GM19023 (cell line): Measurements from ENCODE around the gene PRKD1.

Experiments used
- ATAC-seq: cut with Tn5 transposase; IDR thresholded peaks from one replicate; pipeline ENCODE4 v1.9.1; 2021; ENCODE audit warnings: mild to moderate bottlenecking, moderate library complexity; ENCODE audit not compliant: unreplicated experiment

Gene PRKD1

DNA sequence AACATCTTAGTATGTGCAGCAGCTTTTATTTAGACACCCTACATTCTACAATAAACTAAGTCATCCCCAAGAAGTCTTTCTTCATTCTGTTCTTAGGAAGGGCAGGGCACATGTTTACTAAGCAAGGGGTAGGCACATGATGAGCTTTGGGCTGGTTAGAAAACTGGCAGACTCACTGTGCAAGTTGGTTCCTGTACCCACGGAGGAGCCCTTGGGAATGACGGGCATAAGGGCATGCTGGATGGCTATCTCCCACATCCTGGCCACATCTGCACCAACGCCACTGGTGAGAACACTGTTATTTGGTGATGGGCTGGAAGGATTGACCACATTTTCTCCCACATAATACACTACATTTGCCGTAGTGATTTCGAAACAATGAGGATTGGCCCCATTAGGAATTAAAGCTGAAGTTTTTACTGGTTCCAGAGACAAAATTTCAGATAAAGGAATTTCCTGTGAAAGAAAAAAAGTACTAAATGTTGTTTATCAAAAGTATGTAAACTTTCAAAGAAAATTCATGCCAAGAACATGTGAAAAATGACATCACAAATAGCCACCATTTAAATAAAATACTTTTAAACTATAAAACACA, 297.0 kb downstream of the PRKD1 start:
- ATAC-seq = no peak

DNA sequence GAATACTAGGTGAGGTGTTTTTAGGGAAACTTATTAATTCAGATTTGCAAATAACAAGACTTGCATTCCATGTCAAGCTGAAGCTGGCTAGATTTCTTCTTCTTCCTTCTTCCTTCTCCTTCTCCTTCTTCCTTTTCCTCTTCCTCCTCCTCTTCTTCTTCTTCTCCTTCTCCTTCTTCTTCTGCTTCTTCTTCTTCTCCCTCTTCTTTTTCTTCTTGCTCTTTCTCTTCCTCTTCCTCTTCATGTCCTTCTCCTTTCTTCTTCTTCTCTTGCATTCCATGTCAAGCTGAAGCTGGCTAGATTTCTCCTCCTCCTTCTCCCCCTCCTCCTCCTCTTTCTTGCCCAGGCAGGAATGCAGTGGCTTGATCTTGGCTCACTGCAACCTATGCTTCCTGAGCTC, 297.8 kb downstream of the PRKD1 start:
- ATAC-seq = no peak

DNA sequence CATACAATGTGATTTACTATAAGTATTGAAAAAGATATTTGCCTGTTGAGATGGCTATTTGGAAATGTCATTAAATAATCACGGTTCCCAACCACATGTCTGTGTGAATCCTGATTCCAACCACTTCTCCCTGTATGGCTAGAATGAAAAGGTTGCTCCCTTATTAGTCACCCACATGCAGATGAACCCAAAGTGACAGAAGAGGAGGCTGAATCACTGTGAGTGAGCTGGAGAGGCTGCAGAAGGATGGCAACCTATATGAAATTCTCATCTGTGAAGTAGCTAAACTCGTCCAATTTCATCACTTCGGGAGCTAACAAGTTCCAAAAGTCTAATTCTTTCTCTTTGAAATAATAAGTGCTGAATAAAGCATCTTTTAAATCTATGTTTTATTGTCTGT, 300.5 kb downstream of the PRKD1 start:
- no peak for ATAC-seq

DNA sequence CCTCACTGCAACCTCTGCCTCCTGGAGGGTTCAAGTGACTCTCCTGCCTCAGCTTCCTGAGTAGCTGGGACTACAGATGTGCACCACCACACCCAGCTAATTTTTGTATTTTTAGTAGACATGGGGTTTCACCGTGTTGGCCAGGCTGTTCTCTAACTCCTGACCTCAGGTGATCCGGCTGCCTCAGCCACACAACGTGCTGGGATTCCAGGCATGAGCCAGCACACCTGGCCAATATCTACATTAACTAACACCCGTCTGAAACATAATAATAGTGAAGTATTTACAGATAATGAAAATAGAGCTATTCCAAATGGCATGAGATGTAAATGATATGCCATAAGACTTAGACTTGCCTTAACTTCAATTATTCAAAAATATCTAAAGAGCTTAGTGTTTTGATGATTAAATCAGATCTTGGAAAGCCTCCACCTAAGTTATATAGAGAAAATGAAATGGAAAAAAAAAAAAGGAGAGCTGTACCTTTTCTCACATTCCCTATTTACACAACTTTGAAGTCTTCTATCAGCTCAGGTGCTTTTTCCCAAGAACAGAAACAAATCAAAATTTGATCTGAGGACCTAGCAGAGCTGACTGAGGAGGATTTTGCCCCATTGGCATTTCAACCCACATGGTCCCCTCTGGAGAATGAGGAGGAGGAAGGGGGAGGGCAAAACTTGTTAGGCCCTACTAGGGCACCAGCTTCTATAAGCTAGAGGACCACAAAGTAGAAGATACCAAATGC, 309.2 kb downstream of the PRKD1 start:
- ATAC-seq = no peak

DNA sequence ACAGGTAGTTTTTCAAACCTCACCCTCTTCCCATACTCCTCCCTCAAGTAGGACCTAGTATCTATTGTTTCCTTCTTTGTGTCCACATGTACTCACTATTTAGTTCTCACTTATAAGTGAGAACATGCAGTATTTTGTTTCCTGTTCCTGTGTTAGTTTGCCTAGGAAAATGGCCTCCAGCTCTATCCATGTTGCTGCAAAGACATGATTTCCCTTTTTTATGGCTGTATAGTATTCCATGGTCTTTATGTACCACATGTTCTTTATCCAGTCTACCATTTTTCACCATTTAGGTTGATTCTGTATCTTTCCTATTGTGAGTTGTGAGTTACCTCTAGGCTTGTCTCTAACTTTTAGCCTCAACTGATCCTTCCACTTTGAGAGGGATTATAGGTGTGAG, 310.7 kb downstream of the PRKD1 start:
- no peak for ATAC-seq

DNA sequence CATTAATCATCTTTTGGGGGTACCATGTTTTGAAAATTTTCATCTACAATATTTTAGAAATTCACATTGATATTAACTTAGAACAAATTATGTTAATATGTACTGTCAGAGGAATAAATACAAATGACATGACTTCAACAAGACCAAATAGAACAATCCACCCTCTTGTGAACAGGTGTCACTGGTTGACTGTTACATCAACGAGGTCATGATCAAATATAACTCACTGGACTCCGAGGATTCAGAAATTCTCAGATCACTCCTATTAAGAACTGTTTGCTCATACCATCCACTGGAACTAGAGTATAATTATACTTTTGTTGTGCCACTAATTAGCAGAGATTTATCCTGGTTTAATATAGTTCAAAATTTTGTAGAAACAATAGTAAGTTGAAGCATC, 318.8 kb downstream of the PRKD1 start:
- ATAC-seq = no peak

DNA sequence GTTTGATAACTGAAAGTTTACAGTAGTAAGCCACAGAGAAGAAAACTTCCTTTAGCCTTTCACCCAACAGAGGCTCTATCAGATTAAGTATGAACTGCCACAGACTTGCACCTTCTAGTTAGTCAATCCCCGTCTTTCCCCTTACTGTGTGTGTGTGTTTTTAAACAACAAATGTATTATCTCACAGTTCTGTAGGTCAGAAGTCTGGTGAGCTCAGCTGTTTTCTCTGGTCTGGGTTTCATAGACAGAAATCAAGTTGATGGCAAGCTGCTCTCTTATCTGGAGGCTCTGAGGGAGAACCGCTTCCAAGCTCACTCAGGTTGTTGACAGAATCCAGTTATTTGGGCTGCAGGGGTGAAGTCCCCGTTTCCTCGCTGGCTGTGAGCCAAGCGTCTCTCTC, 320.5 kb downstream of the PRKD1 start:
- no peak for ATAC-seq

DNA sequence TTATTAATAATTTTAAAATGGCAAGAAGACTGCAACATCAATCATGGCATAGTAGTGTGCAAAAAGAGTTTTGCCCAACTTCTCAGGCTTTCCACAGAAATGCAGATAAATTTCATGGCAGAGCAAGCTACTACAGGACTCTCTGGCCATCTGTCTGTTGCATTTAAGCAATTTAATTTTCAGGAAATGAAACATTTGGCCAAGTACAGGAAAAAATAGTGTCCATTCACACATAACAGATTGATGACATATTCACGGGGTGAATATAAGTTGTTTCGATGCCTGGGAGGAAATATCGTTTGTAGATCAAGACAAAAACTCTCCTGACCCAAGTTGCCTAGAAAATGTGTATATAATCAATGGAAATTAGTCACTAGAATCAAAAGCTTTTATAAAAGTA, 324.0 kb downstream of the PRKD1 start:
- no peak for ATAC-seq

DNA sequence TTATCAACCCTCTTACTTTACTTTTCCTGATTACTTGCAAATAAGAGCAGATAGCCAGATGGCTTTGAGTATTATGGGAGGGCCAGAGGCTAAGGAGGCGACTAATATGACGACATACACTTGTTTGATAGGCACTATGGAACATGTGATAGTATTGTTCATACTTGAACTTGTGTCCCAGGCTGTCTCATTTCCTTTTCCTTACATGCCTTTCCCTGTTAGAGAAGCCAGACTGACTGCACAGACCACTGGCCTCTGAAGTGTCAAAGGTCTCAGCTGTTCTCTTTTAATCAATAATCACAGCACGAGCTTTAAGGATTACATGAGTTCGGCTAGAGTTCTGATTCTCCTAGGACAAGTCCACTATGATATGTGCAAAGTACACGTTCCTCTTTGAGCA, 326.0 kb downstream of the PRKD1 start:
- no peak for ATAC-seq

DNA sequence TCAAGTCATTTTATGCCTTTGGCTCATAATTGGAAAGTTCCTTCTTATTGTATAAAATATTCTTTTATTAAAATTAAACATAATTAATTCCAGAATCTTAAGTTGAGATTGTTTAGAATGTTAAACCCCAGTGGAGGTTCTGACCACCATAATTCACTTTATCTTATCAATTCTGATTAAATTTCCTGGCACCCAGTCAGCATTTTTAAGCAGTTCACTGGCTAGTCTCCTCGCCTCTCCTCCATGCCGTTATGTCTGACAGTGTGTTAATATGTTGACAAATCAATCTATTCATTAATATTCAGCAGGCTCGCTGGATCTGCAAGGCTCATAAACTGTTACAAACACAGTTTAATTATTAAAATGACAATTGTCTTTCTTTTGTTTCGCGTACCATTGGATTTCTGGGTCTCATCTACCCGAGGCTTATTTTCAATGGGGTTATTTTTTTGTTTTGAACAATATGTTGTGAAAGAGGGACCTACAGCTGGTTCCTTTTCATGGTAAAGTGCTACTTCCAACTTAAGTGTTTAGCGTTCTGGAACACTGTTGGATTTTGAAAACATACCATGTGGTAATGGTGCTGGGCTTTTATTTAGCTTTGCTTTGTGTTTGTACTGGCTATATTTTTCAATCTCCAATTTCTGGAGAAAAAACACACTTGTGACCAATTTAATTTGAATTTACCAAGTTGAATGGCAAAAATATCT, 339.7 kb downstream of the PRKD1 start:
- ATAC-seq = no peak

DNA sequence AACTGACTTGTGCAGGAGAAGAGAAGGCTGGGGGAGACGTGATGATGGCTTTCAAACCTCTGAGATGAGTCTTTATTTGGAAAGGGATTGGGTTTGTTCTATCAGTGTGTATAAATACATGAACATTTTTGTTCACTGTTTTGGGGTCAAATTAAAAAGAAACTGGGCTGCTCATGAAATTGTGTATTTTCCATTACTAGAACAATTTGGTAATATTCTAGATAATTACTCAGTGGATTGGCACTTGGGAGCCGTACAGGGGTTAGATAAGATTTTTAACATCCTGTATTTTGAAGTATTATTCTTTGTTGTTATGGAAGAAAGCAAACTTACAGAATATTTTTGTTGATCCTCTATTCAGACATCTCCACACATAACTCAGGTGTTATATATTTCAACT, 340.6 kb downstream of the PRKD1 start:
- no peak for ATAC-seq

DNA sequence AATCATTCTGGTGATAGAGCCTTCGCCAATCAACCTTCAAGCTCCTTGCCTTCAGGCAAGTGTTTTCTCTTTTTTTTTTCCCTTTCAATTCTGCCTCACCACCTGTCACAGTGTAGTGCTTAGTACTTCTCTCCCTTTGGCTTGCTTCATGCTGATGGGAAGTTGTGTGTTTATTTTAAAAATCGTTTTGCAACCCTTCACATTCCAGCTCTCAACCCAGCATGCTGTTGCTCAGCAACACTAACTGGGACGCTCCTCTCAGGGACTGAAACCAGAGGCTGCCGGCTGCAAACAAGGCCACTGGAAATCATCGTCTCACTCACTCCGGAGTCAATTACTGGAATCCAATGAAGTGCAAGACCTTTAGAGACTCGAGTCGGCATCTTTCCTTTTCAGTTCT, 342.7 kb downstream of the PRKD1 start:
- ATAC-seq = no peak

DNA sequence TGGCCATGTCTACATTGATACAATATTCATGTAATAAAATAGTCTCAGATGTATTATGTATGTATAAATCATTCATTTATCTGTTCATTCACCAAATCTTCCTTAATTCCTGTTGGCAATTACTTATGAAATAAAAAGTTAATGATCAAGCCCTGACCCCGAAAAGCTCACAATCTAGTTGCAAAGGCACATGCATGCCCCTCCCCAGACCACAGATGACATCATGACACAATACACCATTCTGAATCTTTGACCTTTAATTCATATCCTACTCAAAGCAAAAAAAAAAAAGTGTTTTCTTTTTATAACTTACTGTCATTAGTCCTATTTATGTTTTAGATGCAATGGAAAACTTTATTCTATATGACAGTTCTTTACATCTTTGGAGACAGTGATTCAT, 346.9 kb downstream of the PRKD1 start:
- no peak for ATAC-seq

DNA sequence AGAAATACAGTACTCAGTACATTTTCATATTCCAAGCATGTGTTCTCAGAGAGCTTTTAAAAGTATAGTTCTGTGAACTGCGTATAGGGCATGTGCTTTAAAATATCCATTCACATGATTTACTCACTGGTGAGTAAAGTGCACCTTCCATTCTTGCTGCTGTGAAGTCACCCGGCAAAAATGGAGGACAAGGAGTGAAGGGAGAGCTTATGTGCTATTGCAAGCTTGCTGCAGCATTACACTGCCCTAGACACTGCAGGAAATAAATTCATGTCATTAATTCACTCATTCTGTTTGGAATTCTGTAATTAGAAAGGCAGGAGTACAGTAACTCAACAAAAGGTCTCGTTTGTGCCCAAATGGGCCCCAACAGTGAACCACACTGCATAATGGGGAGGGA, 347.8 kb downstream of the PRKD1 start:
- no peak for ATAC-seq

DNA sequence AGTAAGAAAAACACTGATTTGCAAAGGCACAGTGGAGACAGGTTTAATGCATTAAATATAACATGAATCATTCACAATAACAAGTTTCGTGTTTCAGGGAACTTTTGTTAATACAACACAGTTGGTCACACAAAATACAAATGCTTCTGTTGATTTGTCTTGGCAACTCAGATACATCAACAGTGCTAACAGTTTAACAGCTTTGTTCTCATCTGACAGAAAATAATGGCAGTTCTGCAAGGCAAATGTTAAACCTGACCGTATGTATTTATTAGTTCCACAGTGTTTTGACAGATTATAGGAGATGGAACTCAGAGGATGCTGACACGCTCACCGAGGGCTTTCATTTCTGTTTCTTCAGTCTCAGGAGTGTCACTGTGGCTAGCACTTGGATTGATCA, 350.7 kb downstream of the PRKD1 start:
- no peak for ATAC-seq

DNA sequence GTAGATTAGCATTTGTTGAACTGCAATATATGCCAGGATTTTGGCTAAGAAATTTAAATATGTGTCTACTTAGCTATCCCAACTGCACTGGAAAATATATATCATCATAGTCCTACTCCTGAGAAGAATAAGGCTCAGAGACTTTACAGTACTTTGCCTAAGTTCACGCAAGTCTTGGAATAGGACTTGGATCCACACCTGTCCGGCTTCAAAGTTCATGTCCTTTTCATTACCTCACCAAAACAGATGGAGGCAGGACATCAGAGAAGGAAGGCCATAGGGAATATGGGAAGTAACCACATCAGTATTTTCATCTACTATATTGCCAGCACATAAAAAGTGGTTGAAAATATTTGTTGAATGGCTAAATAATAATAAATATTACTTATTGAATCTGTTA, 358.5 kb downstream of the PRKD1 start:
- ATAC-seq = no peak

DNA sequence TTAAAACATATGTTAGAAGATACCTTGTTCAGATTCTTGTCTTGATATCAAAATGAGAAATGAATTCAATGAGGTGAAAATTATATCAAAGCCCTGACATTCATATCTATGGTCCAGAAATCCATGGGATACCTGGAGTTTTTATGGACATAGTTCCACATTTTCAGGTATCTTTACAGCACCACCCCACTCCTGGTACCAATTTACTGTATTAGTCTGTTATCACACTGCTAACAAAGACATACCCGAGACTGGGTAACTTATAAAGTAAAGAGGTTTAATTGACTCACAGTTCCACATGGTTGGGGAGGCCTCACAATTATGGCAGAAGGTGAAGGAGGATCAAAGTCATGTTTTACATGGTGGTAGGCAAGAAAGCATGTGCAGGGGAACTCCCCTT, 361.5 kb downstream of the PRKD1 start:
- ATAC-seq = no peak

DNA sequence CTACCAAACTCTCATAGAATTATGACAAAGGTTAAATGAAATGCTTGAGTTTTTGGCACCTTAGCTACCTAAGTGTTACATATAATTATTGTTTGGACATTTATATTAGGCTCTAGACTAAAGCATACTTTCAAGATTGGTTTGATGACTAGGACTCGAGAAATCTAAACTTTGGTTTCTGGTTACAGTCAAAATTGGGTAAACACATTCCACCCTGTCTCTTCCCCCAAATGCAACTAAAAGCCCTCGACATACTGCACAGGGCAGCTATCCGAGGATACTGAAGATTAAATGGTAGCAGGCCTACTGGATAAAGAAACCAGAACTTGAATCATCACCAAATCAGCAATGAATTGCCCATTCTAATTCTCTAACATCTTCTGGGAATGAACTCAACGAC, 369.1 kb downstream of the PRKD1 start:
- no peak for ATAC-seq

DNA sequence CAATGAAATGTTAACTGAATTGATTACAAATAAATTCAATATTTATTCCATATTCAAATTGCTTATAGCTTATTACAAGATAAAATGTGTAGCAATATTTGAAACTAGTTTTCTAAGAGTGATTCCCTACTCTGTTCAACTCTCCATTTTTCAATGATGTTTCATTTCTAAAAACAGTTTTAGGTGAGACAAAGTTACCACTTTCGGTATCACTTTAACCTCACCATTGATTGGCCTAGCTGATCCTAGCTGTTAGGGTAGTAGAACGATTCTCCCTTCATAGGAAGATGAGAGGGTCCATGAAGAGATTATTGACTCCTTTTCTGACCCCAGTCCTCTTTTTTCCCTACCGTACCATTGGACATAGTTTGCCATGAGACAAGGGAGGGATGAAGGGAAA, 373.3 kb downstream of the PRKD1 start:
- ATAC-seq = no peak

DNA sequence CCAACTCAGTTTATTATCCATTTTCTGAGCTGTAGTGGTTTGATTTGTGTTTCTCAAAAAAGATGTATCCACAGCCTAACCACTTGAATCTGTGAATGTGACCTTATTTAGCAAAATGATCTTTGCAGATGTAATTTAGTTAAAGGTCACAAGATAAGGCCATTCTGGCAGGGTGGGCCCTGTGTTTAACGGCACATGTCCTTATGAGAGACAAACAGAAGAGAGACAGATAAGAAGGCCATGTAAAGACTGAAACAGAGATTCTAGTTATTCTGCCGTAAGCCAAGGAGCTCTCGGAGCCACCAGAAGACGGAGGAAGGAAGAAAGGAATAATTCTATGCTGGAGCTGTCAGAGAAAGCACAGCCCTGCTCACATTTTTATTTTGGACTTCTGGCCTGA, 374.2 kb downstream of the PRKD1 start:
- no peak for ATAC-seq

DNA sequence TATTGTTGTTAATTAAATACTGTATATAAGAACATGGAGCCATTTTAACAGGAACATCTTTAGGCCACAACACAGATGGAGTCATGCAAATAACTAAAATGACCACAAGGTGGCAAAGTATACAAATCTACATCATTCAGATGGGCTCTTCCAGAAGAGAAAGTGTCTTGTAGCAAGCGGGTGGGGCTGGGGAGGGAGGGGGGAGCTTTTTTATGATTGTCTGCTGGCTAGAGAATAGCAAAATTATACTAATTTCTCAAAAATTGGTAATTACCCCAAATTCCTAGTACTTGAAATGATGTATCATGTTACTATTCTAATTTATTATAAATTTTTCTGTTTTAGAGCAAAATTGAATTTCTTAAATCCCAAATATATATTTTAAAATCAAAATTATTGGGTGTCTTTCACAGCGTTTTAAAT, 378.7 kb downstream of the PRKD1 start:
- peak; percentile 77 for ATAC-seq

DNA sequence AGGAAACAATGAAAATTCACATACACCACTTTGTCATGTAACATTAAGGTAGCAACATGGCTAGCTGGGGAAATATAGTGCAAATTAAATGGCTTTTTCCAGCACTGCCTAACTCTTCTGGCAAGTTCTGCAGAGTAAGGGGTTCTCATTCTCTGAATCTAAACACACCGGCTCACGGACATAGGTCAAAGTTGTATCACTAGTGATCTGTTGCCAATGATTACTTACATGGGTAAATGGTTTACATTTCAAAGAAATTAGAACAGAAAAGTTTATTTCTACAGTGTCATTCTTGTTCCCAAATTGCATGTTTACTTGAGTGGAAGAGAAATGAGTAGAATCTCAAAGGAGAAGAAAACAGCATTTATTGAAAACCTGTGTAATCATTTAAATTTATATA, 381.9 kb downstream of the PRKD1 start:
- no peak for ATAC-seq
